Fibroblast of lung (primary cell): ENCODE results near the gene AMBP. TPM values are rescaled to one million over a fixed set of nuclear protein-coding genes. Genes with fewer than 3 reads are reported as not detected.

Experiments
- DNase-seq, 2 donors: peaks; one replicate each; pipeline versions ENCODE4 v3.0.0 to v3.0.0-alpha.2; 2010; ENCODE audit warnings: low read depth in 2 of 2
- H2AFZ ChIP-seq: 2 replicates; pipeline ENCODE4 v1.5.1; 2012; ENCODE audit warnings: low read length, control low read depth, inconsistent platforms
- H3K27ac ChIP-seq: 2 replicates; pipeline ENCODE4 v1.5.1; 2011; ENCODE audit warnings: low read length, control low read depth; ENCODE audit not compliant: insufficient read depth
- H3K27me3 ChIP-seq: 2 replicates; pipeline ENCODE4 v1.5.1; 2011; ENCODE audit warnings: mild to moderate bottlenecking, low read length; ENCODE audit not compliant: control insufficient read depth, insufficient read depth
- H3K36me3 ChIP-seq: 2 replicates; pipeline ENCODE4 v1.5.1; 2011; ENCODE audit warnings: low read length; ENCODE audit not compliant: control insufficient read depth, insufficient read depth
- H3K4me1 ChIP-seq: 2 replicates; pipeline ENCODE4 v1.5.1; 2011; ENCODE audit warnings: low read length; ENCODE audit not compliant: control insufficient read depth, insufficient read depth; ENCODE audit errors: extremely low read depth
- H3K4me2 ChIP-seq: 2 replicates; pipeline ENCODE4 v1.5.1; 2011; ENCODE audit warnings: low read length, control low read depth; ENCODE audit not compliant: insufficient read depth; ENCODE audit errors: extremely low read depth
- H3K4me3 ChIP-seq, 4 experiments: fragments of 200-600 bp in 1 of 4; sonication (generic) in 1 of 4; replicated peaks in 1 of 4; 2 replicates each; pipeline ENCODE4 v1.5.1; 2011 to 2016; ENCODE audit warnings: low read length in 4 of 4, low read depth in 3 of 4, mild to moderate bottlenecking in 3 of 4, control low read depth in 2 of 4, inconsistent platforms in 1 of 4, mixed read lengths in 1 of 4; ENCODE audit not compliant: insufficient read depth in 1 of 4; ENCODE audit errors: control extremely low read depth in 1 of 4
- H3K79me2 ChIP-seq: 2 replicates; pipeline ENCODE4 v1.5.1; 2012; ENCODE audit warnings: mild to moderate bottlenecking, low read length, inconsistent platforms; ENCODE audit not compliant: control insufficient read depth, insufficient read depth
- H3K9ac ChIP-seq: 2 replicates; pipeline ENCODE4 v1.5.1; 2011; ENCODE audit warnings: mild to moderate bottlenecking, low read length, control low read depth; ENCODE audit not compliant: insufficient read depth
- H3K9me3 ChIP-seq: 2 replicates; pipeline ENCODE4 v1.5.1; 2012; ENCODE audit warnings: low read depth, low read length; ENCODE audit not compliant: control insufficient read depth, insufficient read depth
- H4K20me1 ChIP-seq: 2 replicates; pipeline ENCODE4 v1.5.1; 2011; ENCODE audit warnings: low read length; ENCODE audit not compliant: control insufficient read depth, insufficient read depth; ENCODE audit errors: extremely low read depth
- EZH2 ChIP-seq: IDR thresholded peaks from 2 replicates; pipeline ENCODE4 v1.5.1; 2012; ENCODE audit warnings: low read length, control low read depth, mild to moderate bottlenecking; ENCODE audit errors: missing control alignments
- polyA plus RNA-seq, 2 donors: library from polyadenylated mRNA; depleted of rRNA in 1 of 2; stranded (reverse) in 1 of 2; unstranded in 1 of 2; fragments of >200 nt; gene quantifications; 2 replicates each; pipeline ENCODE4 v1.2.1, GENCODE V29; 2011 to 2012; ENCODE audit warnings: missing spikeins in 1 of 2
- total RNA-seq: library from RNA; depleted of rRNA; stranded (reverse); fragments of >200 nt; gene quantifications from 2 replicates; pipeline ENCODE4 v1.2.1, GENCODE V29; 2014
- TF ChIP-seq, protein P1 (sequence below), 2 donors: IDR thresholded peaks in 1 of 2; conservative IDR thresholded peaks in 1 of 2; 1 replicate in 1 of 2; 2 replicates in 1 of 2; pipeline ENCODE4 v1.5.1; 2011 to 2012; ENCODE audit warnings: low read length in 2 of 2, control low read depth in 1 of 2, inconsistent platforms in 1 of 2, low read depth in 1 of 2, mild to moderate bottlenecking in 1 of 2

Gene AMBP
- total and polyA plus RNA-seq, 2 donors (not counting 1 experiment from before 2014, with no cell fraction given): 0.07 to 0.17 TPM

GRCh38 chr9:114028646-114029045 lies 49.5 kb downstream of the AMBP start:
- Histone ChIP-seq H3K4me3 (no peak overlapping the region), H3K9ac (no peak overlapping the region), H3K9me3 (no peaks in the 10 kb centered on the region), H3K4me1 (no peaks in the 10 kb centered on the region), H4K20me1 (no peaks in the 10 kb centered on the region), H3K4me2 (no peak overlapping the region), H3K27ac (no peak overlapping the region), H3K79me2 (no peaks in the 10 kb centered on the region), H2AFZ (no peak overlapping the region), H3K36me3 (peaks cover 11% of the 10 kb centered on the region), H3K27me3 (no peaks in the 10 kb centered on the region)
- DNase-seq: no peak
- TF ChIP-seq, protein P1, sequence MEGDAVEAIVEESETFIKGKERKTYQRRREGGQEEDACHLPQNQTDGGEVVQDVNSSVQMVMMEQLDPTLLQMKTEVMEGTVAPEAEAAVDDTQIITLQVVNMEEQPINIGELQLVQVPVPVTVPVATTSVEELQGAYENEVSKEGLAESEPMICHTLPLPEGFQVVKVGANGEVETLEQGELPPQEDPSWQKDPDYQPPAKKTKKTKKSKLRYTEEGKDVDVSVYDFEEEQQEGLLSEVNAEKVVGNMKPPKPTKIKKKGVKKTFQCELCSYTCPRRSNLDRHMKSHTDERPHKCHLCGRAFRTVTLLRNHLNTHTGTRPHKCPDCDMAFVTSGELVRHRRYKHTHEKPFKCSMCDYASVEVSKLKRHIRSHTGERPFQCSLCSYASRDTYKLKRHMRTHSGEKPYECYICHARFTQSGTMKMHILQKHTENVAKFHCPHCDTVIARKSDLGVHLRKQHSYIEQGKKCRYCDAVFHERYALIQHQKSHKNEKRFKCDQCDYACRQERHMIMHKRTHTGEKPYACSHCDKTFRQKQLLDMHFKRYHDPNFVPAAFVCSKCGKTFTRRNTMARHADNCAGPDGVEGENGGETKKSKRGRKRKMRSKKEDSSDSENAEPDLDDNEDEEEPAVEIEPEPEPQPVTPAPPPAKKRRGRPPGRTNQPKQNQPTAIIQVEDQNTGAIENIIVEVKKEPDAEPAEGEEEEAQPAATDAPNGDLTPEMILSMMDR (conservative IDR thresholded peaks at IDR 0.05 in 1 of 2, IDR thresholded peaks at IDR 0.05 in 1 of 2; ENCODE audit: low read depth in 1 of 2, low read length in 2 of 2): no peak
- TF ChIP-seq EZH2: no peak

DNA sequence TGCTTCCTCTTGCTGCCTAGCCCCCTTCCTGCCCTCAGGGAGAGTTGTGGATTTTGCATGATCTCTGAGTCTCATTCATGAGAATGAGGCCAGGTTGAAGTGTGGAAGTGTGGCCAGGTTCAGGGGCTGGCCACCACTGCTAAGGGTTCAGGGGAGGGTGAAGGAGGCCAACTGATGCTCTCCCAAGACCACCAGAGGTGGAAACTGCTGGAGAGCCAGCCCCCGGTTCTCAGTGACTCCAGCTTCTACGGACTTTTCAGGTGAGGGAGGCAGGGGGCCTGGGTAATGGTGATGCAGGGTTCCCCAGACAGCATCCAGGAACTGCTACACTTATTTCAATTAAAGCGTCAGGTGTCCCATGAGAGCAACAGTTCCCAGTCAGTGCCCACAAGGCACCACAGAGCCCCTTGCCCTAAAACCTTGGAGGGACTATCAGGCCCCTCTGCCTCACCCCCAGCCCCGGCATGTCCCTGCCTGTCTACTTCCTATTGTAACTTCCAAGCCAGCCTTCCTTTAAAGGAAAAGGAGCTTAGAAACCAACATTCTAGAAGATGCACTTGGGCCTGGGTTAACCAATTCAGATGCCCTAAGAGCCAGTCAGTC lies 50.1 kb downstream of the AMBP start:
- H2AFZ ChIP-seq: no peak overlapping the region
- H3K4me1 ChIP-seq: no peaks in the 10 kb centered on the region
- TF ChIP-seq EZH2: no peak
- TF ChIP-seq, protein P1 (conservative IDR thresholded peaks at IDR 0.05 in 1 of 2, IDR thresholded peaks at IDR 0.05 in 1 of 2; ENCODE audit: low read depth in 1 of 2, low read length in 2 of 2): no peak
- no peak overlapping the region for H3K9ac ChIP-seq
- no peaks in the 10 kb centered on the region for H4K20me1 ChIP-seq
- H3K4me2 ChIP-seq: no peak overlapping the region
- no peaks in the 10 kb centered on the region for H3K79me2 ChIP-seq
- no peaks in the 10 kb centered on the region for H3K9me3 ChIP-seq
- H3K4me3 ChIP-seq: no peak overlapping the region
- DNase-seq: no peak
- H3K27ac ChIP-seq: no peak overlapping the region
- H3K27me3 ChIP-seq: no peaks in the 10 kb centered on the region
- H3K36me3 ChIP-seq: peaks cover 11% of the 10 kb centered on the region

DNA sequence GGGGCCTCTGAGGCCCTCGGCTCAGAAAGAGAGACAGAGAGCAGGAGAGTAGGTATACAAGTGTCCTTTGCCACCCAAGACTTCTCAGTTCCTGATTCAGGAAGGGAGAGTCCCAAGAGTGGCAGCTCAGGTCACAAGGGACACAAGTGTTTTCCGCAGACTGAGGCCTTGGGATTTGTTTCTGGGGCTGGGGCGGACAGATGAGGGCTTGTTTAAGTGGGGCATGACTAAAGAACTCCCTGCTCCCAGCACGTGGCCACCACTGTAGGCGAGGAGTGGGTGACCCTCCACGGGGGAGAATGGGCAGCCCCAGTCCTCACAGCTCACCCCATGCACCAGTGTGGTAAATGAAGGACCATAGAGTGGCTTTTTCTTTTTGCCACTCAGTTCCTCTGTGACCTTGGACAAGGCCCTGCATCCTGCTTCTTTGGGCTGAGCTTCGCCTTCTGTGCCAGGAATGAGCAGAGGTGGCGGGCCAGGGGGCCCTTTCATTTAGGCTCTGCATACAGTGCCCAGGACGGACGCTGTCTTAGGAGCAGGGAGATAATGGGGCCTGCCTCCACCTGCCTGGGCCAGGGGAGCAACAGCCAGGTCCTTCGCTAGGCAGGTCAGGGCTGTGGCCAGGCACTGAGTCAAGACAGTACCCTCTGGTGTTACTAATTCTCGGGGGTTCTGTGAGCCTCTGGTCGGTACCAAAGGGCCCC lies 50.8 kb downstream of the AMBP start:
- H4K20me1 ChIP-seq: no peaks in the 10 kb centered on the region
- no peaks in the 10 kb centered on the region for H3K4me1 ChIP-seq
- H3K27ac ChIP-seq: no peak overlapping the region
- no peaks in the 10 kb centered on the region for H3K9me3 ChIP-seq
- DNase-seq: no peak
- H3K27me3 ChIP-seq: no peaks in the 10 kb centered on the region
- no peak overlapping the region for H3K4me2 ChIP-seq
- no peak overlapping the region for H3K4me3 ChIP-seq
- peaks cover 9% of the 10 kb centered on the region for H3K36me3 ChIP-seq
- no peak overlapping the region for H3K9ac ChIP-seq
- no peak for TF ChIP-seq EZH2
- TF ChIP-seq, protein P1 (conservative IDR thresholded peaks at IDR 0.05 in 1 of 2, IDR thresholded peaks at IDR 0.05 in 1 of 2; ENCODE audit: low read depth in 1 of 2, low read length in 2 of 2): no peak
- no peak overlapping the region for H2AFZ ChIP-seq
- no peaks in the 10 kb centered on the region for H3K79me2 ChIP-seq
